Fibroblast of lung (primary cell): ENCODE results near the gene DOHH. TPM values are rescaled to one million over a fixed set of nuclear protein-coding genes. Genes with fewer than 3 reads are reported as not detected.

Source experiments
- DNase-seq, 2 donors: peaks; one replicate each; pipeline versions ENCODE4 v3.0.0 to v3.0.0-alpha.2; 2010; ENCODE audit warnings: low read depth in 2 of 2
- H2AFZ ChIP-seq: 2 replicates; pipeline ENCODE4 v1.5.1; 2012; ENCODE audit warnings: low read length, control low read depth, inconsistent platforms
- H3K27ac ChIP-seq: 2 replicates; pipeline ENCODE4 v1.5.1; 2011; ENCODE audit warnings: low read length, control low read depth; ENCODE audit not compliant: insufficient read depth
- H3K27me3 ChIP-seq: 2 replicates; pipeline ENCODE4 v1.5.1; 2011; ENCODE audit warnings: mild to moderate bottlenecking, low read length; ENCODE audit not compliant: control insufficient read depth, insufficient read depth
- H3K36me3 ChIP-seq: 2 replicates; pipeline ENCODE4 v1.5.1; 2011; ENCODE audit warnings: low read length; ENCODE audit not compliant: control insufficient read depth, insufficient read depth
- H3K4me1 ChIP-seq: 2 replicates; pipeline ENCODE4 v1.5.1; 2011; ENCODE audit warnings: low read length; ENCODE audit not compliant: control insufficient read depth, insufficient read depth; ENCODE audit errors: extremely low read depth
- H3K4me2 ChIP-seq: 2 replicates; pipeline ENCODE4 v1.5.1; 2011; ENCODE audit warnings: low read length, control low read depth; ENCODE audit not compliant: insufficient read depth; ENCODE audit errors: extremely low read depth
- H3K4me3 ChIP-seq, 4 experiments: fragments of 200-600 bp in 1 of 4; sonication (generic) in 1 of 4; replicated peaks in 1 of 4; 2 replicates each; pipeline ENCODE4 v1.5.1; 2011 to 2016; ENCODE audit warnings: low read length in 4 of 4, low read depth in 3 of 4, mild to moderate bottlenecking in 3 of 4, control low read depth in 2 of 4, inconsistent platforms in 1 of 4, mixed read lengths in 1 of 4; ENCODE audit not compliant: insufficient read depth in 1 of 4; ENCODE audit errors: control extremely low read depth in 1 of 4
- H3K79me2 ChIP-seq: 2 replicates; pipeline ENCODE4 v1.5.1; 2012; ENCODE audit warnings: mild to moderate bottlenecking, low read length, inconsistent platforms; ENCODE audit not compliant: control insufficient read depth, insufficient read depth
- H3K9ac ChIP-seq: 2 replicates; pipeline ENCODE4 v1.5.1; 2011; ENCODE audit warnings: mild to moderate bottlenecking, low read length, control low read depth; ENCODE audit not compliant: insufficient read depth
- H3K9me3 ChIP-seq: 2 replicates; pipeline ENCODE4 v1.5.1; 2012; ENCODE audit warnings: low read depth, low read length; ENCODE audit not compliant: control insufficient read depth, insufficient read depth
- H4K20me1 ChIP-seq: 2 replicates; pipeline ENCODE4 v1.5.1; 2011; ENCODE audit warnings: low read length; ENCODE audit not compliant: control insufficient read depth, insufficient read depth; ENCODE audit errors: extremely low read depth
- EZH2 ChIP-seq: IDR thresholded peaks from 2 replicates; pipeline ENCODE4 v1.5.1; 2012; ENCODE audit warnings: low read length, control low read depth, mild to moderate bottlenecking; ENCODE audit errors: missing control alignments
- polyA plus RNA-seq, 2 donors: library from polyadenylated mRNA; depleted of rRNA in 1 of 2; stranded (reverse) in 1 of 2; unstranded in 1 of 2; fragments of >200 nt; gene quantifications; 2 replicates each; pipeline ENCODE4 v1.2.1, GENCODE V29; 2011 to 2012; ENCODE audit warnings: missing spikeins in 1 of 2
- total RNA-seq: library from RNA; depleted of rRNA; stranded (reverse); fragments of >200 nt; gene quantifications from 2 replicates; pipeline ENCODE4 v1.2.1, GENCODE V29; 2014
- TF ChIP-seq, protein P1 (sequence below), 2 donors: IDR thresholded peaks in 1 of 2; conservative IDR thresholded peaks in 1 of 2; 1 replicate in 1 of 2; 2 replicates in 1 of 2; pipeline ENCODE4 v1.5.1; 2011 to 2012; ENCODE audit warnings: low read length in 2 of 2, control low read depth in 1 of 2, inconsistent platforms in 1 of 2, low read depth in 1 of 2, mild to moderate bottlenecking in 1 of 2

DOHH gene
- total and polyA plus RNA-seq, 2 donors (not counting 1 experiment from before 2014, with no cell fraction given), result 4.1 to 10.1 TPM

DNA sequence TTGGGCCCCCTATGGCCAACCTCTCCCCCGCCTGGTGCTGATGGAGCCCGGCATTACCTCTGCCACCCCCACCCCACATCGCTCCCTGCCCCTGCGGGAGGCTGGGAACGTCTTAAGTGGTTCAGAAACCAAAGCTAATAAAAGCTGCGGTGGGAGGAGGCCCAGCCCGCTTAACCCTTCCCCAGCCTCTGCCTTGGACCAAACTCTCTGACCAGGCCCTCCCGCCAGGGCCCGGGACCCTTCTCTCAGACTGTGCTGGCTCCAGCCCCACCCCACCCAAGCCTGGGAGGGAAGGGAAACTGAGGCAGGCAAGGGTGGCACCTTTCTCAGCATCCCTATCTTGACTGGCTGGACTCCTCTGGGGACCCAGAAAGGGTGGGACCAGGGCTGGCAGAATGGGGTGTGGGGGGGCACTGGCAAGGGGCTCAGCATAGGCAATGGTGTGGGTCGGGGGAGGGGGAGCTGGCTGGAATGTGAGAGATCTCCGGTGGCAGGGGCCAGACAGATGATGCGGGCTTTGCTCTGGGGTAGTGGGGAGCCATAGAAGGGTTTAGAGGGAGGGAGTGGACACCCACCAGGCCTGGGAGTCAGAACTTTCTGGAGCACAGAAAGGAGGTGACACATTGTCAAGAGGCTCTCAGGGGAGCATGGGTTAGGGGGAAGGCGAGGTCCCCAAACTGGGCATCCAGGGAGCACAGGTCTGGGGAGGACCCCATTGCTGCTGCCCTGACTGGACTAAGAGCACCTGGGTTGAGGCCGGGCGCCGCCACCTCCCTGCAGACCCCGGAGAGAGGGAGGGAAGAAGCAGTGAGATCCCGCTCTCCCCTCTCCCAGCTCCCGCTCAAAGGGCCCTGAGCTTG lies 42.0 kb downstream of the DOHH start:
- TF ChIP-seq, protein P1, sequence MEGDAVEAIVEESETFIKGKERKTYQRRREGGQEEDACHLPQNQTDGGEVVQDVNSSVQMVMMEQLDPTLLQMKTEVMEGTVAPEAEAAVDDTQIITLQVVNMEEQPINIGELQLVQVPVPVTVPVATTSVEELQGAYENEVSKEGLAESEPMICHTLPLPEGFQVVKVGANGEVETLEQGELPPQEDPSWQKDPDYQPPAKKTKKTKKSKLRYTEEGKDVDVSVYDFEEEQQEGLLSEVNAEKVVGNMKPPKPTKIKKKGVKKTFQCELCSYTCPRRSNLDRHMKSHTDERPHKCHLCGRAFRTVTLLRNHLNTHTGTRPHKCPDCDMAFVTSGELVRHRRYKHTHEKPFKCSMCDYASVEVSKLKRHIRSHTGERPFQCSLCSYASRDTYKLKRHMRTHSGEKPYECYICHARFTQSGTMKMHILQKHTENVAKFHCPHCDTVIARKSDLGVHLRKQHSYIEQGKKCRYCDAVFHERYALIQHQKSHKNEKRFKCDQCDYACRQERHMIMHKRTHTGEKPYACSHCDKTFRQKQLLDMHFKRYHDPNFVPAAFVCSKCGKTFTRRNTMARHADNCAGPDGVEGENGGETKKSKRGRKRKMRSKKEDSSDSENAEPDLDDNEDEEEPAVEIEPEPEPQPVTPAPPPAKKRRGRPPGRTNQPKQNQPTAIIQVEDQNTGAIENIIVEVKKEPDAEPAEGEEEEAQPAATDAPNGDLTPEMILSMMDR (conservative IDR thresholded peaks at IDR 0.05 in 1 of 2, IDR thresholded peaks at IDR 0.05 in 1 of 2; ENCODE audit: low read depth in 1 of 2, low read length in 2 of 2), result no peak
- TF ChIP-seq EZH2, result no peak
- no peaks in the 10 kb centered on the region for H3K27me3 ChIP-seq
- H2AFZ ChIP-seq, result no peak overlapping the region
- no peaks in the 10 kb centered on the region for H3K9me3 ChIP-seq
- peaks cover 28% of the 10 kb centered on the region for H3K36me3 ChIP-seq
- no peak overlapping the region for H3K4me2 ChIP-seq
- peaks cover 20% of the 10 kb centered on the region for H3K4me1 ChIP-seq
- no peak overlapping the region for H3K4me3 ChIP-seq
- H3K27ac ChIP-seq, result peak overlapping the region; percentile 85
- H3K79me2 ChIP-seq, result peaks cover 27% of the 10 kb centered on the region
- no peaks in the 10 kb centered on the region for H4K20me1 ChIP-seq
- peak; percentile 36 to 69 for DNase-seq
- H3K9ac ChIP-seq, result no peak overlapping the region

DNA sequence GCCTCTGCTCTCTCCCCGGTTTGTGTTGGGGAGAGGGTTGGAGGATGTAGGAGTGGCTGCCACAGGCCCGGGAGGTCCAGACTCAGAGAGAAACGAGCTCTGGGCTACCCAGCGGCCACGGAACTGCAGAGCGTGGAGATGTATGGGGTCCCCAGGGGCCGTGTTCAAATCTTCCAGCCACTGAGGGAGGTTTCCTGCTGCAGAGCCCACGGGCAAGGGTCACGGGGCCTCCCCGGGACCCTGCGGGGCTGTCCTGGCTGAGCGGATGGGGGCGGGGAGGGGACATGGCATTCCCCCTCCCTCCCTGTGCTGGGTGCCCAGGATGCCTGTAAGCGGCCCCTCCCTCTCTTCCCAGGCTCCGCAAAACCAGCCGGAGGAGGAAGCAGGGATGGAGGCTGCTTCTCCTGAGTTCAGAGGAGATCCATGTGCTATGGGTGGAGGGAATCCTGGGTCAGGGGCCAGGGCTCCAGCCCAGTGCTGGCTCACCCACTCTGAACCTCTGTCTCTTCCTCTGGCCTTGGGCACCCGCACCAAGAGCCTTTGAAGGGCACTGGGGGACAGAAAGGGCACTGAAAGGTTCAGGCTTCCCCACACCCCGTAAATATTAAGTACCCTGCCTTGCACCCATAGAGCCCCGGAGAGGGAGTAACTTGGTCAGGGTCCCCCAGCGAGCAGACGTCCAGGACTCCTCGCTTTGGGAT lies 42.8 kb downstream of the DOHH start:
- Histone ChIP-seq H3K36me3 (peaks cover 30% of the 10 kb centered on the region), H3K4me1 (peaks cover 20% of the 10 kb centered on the region), H3K9ac (no peak overlapping the region), H3K4me2 (no peak overlapping the region), H3K9me3 (no peaks in the 10 kb centered on the region), H3K27ac (peak overlapping the region; percentile 85), H3K79me2 (peaks cover 30% of the 10 kb centered on the region), H3K27me3 (no peaks in the 10 kb centered on the region), H3K4me3 (no peak overlapping the region), H2AFZ (no peak overlapping the region), H4K20me1 (no peaks in the 10 kb centered on the region)
- peak in 1 of 2 donors; percentile 39 for DNase-seq
- TF ChIP-seq, protein P1 (conservative IDR thresholded peaks at IDR 0.05 in 1 of 2, IDR thresholded peaks at IDR 0.05 in 1 of 2; ENCODE audit: low read depth in 1 of 2, low read length in 2 of 2), result no peak
- TF ChIP-seq EZH2, result no peak

DNA sequence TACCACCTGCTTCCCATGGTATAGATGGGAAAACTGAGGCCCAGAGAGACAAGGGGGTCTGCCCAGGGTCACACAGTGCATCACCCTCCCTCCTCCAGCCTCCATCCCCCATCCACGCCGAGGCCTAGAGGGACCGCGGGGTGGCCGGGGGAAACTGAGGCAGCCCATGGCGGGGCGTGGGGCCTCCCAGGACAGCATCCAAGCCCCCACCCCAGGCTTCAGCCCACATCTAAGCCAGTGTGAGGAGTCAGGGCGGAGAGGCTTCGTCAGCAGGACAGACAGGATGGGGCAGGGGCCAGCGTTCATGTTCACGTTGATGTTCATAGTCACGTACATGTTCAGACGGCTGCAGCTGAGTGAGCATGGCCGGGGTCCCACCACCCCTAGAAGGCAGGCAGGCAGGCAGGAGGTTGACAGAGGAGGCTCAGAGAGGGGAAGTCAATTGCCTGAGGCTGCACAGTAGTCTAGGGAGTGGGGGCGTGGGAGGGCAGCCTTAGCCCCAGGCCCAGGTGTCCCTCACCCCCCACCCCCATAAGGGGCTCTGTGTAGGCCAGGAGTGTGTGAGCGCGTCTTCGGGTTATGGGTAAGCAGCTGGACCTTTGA lies 43.4 kb downstream of the DOHH start:
- Histone ChIP-seq H3K27ac (peak overlapping the region; percentile 85), H3K4me2 (no peak overlapping the region), H3K36me3 (peaks cover 34% of the 10 kb centered on the region), H3K9ac (no peak overlapping the region), H3K4me3 (no peak overlapping the region), H3K4me1 (peaks cover 20% of the 10 kb centered on the region), H3K27me3 (no peaks in the 10 kb centered on the region), H3K79me2 (peaks cover 35% of the 10 kb centered on the region), H4K20me1 (no peaks in the 10 kb centered on the region), H2AFZ (no peak overlapping the region), H3K9me3 (no peaks in the 10 kb centered on the region)
- TF ChIP-seq, protein P1 (conservative IDR thresholded peaks at IDR 0.05 in 1 of 2, IDR thresholded peaks at IDR 0.05 in 1 of 2; ENCODE audit: low read depth in 1 of 2, low read length in 2 of 2), result no peak
- TF ChIP-seq EZH2, result no peak
- no peak for DNase-seq
